ENCODE measurements around the gene PIBF1. TPM values are rescaled to one million over a fixed set of nuclear protein-coding genes. Genes with fewer than 3 reads are reported as not detected.

Gene PIBF1
- total RNA-seq, 1 donor from 2014 or later: 28.3 TPM

- TF ChIP-seq CTCF (IDR thresholded peaks at IDR 0.05): no peak
- no peak overlapping the region for H3K4me3 ChIP-seq
- no peak overlapping the region for H3K27ac ChIP-seq
- H3K9me3 ChIP-seq: no peaks in the 10 kb centered on the region
- intact Hi-C loops (cut with DNase I): no loop called here
- no peaks in the 10 kb centered on the region for H3K4me1 ChIP-seq
- no peaks in the 10 kb centered on the region for H3K27me3 ChIP-seq
- no peaks in the 10 kb centered on the region for H3K36me3 ChIP-seq
- DNase-seq (no peak), ATAC-seq (no peak)
These were observed 177.7 kb downstream of the PIBF1 start for GRCh38 chr13:72959643-72960042.

GRCh38 chr13:72960114-72960513 lies 178.2 kb downstream of the PIBF1 start:
- TF ChIP-seq CTCF (IDR thresholded peaks at IDR 0.05): no peak
- Histone ChIP-seq H3K27ac (no peak overlapping the region), H3K36me3 (no peaks in the 10 kb centered on the region), H3K4me3 (no peak overlapping the region), H3K27me3 (no peaks in the 10 kb centered on the region), H3K9me3 (no peaks in the 10 kb centered on the region), H3K4me1 (no peaks in the 10 kb centered on the region)
- intact Hi-C loops (cut with DNase I): no loop called here
- no peak for DNase-seq
- no peak for ATAC-seq

DNA sequence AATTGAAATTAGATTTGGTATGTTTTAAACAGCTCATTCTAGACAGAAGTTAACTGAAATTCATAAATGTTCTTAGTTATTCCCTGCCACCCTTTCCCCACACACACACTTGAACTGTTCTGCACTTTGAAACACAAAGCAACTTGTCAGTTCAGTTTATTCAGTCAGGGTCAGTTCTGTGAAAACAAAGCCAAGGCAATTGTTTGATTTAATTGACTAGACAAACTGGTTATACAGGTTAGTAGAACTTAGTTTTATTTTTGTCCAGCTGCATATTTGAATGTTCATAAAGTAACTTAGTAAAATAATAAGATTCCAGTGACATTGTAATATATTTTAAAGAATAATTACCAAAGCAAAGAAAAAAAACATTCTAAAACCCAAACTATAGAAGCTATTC lies 178.6 kb downstream of the PIBF1 start:
- intact Hi-C loops (cut with DNase I): no loop called here
- Histone ChIP-seq H3K9me3 (no peaks in the 10 kb centered on the region), H3K27ac (no peak overlapping the region), H3K36me3 (no peaks in the 10 kb centered on the region), H3K4me1 (no peaks in the 10 kb centered on the region), H3K27me3 (no peaks in the 10 kb centered on the region), H3K4me3 (no peak overlapping the region)
- ATAC-seq (peak; percentile 83), DNase-seq (no peak)
- no peak for TF ChIP-seq CTCF (IDR thresholded peaks at IDR 0.05)

DNA sequence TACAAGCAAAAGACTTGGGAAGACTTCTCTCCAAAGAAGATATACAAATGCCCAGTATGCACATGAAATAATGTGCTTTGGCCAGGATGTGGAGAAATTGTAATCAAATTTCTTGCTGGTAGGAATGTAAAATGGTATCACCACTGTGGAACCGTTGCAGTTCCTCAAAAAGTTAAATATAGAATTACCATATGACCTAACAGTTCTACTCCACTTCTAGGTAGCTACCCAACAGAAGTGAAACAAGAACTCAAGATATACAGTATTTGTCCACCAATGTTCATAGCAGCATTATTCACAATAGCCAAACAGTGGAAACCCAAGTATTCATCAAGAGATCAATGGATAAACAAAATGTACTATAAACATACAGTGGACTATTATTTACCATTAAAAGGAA lies 181.8 kb downstream of the PIBF1 start:
- Histone ChIP-seq H3K4me3 (no peak overlapping the region), H3K9me3 (no peaks in the 10 kb centered on the region), H3K27ac (no peak overlapping the region), H3K27me3 (no peaks in the 10 kb centered on the region), H3K4me1 (no peaks in the 10 kb centered on the region), H3K36me3 (peaks cover 7% of the 10 kb centered on the region)
- no peak for ATAC-seq
- DNase-seq: no peak
- TF ChIP-seq CTCF (IDR thresholded peaks at IDR 0.05): no peak
- intact Hi-C loops (cut with DNase I): no loop called here

GRCh38 chr13:72970301-72970880 lies 188.5 kb downstream of the PIBF1 start:
- Histone ChIP-seq H3K36me3 (peaks cover 13% of the 10 kb centered on the region), H3K4me1 (no peaks in the 10 kb centered on the region), H3K27me3 (no peaks in the 10 kb centered on the region), H3K9me3 (no peaks in the 10 kb centered on the region), H3K27ac (no peak overlapping the region), H3K4me3 (no peak overlapping the region)
- intact Hi-C loops (cut with DNase I): no loop called here
- no peak for DNase-seq
- no peak for ATAC-seq
- no peak for TF ChIP-seq CTCF (IDR thresholded peaks at IDR 0.05)

DNA sequence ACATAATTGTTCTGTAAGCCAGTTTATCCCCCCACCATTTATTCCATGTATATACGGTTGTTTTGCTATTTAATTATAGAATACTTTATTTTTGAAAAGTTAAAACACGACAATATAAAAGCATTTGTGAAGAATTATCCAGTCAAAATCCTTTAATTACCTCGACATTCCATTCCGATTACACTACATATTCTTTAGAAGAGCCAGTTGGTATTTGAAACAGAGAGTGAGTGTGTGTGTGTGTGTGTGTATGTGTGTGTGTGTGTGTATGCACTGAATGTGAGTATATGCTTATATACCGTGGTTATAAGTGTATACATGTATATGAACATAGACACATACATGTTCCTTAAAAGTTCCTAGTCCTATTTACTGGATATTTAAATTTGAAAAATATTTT lies 189.0 kb downstream of the PIBF1 start:
- Histone ChIP-seq H3K4me3 (no peak overlapping the region), H3K9me3 (no peaks in the 10 kb centered on the region), H3K4me1 (no peaks in the 10 kb centered on the region), H3K36me3 (peaks cover 14% of the 10 kb centered on the region), H3K27ac (no peak overlapping the region), H3K27me3 (no peaks in the 10 kb centered on the region)
- DNase-seq (no peak), ATAC-seq (no peak)
- no peak for TF ChIP-seq CTCF (IDR thresholded peaks at IDR 0.05)
- intact Hi-C loops (cut with DNase I): no loop called here

Measured in upper lobe of right lung (tissue), 1 donor.